NCI-H1048 (cell line): ENCODE measurements around the gene PSG11.
"Not testable (repeated sequence)": the region's sequence is repeated elsewhere in the genome, so short reads cannot be mapped to it uniquely, and the experiment has no call there.

Source experiments
- DNase-seq: peaks from one replicate; lab custom pipeline; 2025; lab: John Stamatoyannopoulos, UW

PSG11 gene

DNA sequence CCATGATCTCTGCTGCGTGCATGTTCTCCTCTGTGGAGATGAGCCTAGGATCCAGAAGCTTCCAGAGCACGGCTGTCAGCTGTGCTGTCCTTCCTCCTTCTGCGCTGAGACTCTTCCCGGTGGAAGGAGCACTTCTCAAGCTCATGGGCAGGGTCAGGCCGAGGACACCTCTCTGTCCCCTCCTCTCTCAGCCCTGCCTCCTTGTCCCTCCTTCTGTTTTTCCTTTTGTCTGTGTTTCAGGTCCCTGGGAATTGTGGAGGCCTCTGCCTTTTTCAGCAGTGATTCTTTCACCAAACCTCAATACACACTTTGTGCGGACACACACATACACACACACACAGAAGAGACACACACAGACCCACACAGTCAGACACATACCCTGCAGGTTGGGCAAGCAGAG is at the start of gene PSG11:
Gene PSG11, minus strand, starts transcription at position 101 of the 400 bp plus-strand sequence. Its CDS starts 97 bp downstream, at position 4.
- DNase-seq, result not testable (repeated sequence)

DNA sequence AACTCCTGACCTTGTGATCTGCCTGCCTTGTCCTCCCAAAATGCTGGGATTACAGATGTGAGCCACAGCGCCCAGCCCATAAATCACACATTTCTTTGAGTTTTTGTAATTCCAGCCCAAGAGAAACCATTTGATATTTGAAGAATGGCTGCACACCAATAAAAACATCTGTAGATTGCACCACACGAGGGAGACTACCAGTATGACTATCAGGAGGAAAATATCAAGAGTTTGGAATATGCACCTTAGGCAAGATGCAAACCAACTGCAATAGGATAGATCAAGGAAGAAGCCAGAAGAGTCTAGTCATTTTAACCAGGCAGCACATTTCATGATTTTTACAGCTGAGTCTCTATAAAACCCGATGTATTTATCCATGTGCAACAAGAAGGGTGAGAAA is 36.1 kb upstream of the PSG11 start:
- DNase-seq, result not testable (repeated sequence)

DNA sequence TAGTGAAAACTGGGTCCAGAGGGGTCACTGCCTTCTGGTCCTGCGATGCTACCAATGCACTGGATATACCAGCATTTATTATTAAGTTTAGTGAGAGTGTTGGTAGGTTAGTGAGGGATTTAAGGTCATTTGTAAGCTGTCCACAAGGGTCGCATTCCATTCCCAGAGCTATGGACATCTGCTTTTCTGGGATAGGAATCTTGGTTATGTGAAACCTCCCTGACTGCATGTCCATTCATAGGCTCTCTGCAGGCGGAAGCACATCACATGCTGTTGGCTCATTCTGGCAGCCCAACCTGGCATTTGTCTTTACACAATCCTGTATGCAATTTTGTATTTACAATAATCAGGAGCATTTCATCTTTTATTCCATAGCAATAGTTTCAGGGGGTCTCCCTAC is 35.1 kb upstream of the PSG11 start:
- DNase-seq, result not testable (repeated sequence)

DNA sequence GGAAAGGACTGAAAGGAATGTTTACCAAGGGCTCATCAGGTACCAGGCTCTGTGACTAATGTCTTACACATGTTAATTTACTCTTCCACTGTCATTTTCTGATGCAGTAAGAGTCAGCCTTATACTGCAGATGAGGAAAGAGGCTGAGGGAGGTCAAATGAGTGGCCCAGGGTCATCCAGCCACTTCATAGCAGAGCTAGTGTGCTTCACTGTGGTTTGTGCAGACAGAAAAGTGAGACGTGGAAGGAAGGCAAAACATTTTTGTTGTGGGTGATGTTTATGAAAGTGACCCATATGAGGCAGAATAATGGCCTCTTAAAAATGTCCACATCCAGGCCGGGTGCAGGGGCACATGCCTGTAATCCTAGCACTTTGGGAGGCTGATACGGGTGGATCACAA is 34.0 kb upstream of the PSG11 start:
- DNase-seq, result not testable (repeated sequence)

DNA sequence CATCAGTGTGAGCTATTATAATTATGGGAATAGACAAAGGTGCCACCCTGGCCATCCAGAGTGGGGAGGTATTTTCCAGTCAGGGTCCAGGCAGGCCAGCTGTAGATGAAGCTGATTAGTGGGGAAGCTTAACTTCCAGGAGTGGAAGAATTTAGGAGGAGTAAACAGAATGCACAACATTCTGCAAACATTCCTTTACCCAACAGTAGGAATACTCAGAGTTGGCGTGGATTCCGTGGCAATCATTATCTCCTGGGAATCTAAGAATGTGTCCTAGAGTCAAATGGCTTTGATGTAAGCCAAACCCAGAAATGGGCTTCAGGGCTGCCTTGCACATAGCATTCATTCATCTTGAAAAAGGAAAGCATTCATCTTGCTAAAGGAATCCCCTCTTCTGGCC is 33.2 kb upstream of the PSG11 start:
- DNase-seq, result not testable (repeated sequence)

DNA sequence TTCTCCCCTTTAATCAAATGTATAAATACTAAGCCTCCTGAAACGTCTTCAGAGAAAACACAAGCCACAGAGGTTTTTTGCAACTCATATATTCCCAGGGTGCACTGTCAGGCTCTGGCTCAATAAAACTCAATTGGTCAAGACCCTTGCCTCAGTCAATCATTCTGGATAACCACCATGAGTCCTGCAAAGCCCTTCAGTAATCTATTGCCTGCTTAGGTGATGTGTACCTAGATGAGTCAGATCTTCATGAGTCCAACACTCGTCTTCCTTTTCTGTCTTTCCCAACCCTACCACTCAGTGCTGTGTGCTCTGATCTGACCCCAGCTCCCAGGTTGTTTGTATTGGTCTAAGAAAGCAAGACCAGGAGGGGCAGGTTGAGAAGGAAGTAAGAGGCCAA is 32.2 kb upstream of the PSG11 start:
- DNase-seq, result not testable (repeated sequence)

DNA sequence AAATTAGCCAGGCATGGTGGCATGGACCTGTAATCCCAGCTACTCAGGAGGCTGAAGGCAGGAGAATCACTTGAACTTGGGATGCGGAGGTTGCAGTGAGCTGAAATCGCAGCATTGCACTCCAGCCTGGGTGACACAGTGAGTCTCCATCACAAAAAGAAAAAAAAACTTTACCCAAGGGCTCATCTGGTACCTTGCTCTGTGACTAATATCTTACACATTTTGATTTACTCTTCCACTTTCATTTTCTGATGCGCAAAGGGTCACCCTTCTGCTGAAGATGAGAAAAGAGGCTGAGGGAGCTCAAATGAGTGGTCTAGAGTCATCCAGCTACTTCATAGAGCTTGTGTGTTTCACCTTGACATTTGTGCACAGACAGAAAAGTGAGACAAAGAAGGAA is 21.7 kb upstream of the PSG11 start:
- DNase-seq, result not testable (repeated sequence)

DNA sequence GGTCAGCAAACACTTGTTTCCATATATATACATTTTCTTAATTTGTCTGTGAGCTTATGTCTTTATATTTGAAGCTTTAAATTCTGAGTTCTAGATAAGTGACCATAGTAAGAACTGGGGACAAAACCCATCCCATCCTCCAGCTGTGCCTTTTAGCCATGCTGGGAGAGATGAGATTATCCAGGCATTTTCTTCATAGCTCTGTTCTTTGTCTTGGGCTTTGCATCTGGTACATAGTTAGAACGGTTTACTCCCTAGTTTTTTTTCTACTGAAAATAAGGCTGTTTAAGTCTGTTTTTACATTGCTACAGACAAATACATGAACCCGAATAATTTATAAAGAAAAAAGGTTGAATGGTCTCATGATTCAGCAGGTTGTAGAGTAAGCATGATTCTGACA is 20.3 kb upstream of the PSG11 start:
- not testable (repeated sequence) for DNase-seq

DNA sequence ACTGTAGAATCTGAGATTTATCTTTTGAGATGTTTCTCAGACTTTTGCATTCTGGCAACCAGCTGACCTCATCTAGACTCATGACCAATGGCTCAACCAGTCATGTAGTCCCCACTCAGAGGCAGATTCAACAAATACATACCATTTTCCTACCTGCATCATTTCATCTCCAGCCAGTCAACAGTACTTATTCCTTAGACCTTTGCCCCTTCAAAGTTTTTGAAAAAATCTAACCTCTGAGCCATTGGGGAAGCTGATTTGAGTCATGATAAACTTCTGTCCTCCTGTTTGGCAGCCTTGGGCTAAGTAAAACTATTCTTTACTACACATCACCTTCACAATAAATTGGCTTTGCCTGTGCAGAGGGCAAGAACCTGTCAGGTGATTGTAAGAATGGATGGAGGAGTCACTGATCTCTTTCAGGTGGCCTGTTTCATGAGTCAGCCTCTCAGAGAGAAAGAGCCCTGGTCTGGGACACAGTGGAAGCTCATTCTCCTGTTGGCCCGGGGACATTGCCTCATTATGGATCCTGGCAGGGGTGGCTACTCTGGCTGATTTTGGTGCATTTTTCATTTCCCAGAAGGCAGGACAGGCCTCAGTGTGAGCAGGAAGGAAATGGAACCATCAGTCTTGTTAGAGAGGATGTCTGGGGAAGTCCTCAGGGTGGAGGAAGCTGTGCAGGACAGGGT is 17.4 kb upstream of the PSG11 start:
- not testable (repeated sequence) for DNase-seq

DNA sequence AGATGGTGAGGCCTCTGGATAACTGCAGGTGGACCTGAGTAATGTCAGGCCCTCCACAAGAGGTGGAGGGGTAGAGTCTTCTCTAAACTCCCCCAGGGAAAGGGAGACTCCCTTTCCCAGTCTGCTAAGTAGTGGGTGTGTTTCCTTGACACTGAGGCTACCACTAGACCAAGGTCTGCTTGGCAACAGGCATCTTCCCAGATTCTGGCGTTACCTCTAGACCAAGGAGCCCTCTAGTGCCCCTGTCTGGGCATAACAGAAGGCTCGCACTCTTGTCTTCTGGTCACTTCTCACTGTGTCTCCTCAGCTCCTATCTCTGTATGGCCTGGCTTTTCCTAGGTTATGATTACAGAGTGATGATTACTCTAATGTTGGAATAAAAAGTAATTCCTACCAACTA is 5.4 kb upstream of the PSG11 start:
- not testable (repeated sequence) for DNase-seq

DNA sequence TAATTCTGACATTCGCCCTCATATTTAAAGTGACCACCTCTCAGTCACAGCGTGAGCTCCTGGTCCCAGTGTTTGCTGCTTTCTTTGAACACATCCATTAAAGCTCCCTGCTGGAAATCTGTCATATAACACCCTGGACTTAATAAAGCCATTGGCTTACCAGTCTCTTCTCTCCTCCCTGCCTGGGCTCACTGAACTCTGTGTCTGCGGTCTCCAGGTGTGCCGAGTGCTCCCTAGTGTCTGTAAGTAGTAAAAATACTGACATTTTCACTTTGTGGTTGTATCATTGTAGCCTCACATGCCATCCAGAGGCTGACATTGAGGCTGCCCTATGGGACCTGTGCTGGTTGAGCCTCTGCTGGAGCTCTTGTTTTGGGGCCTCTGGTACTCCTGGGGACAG is 2.6 kb upstream of the PSG11 start:
- DNase-seq, result no peak

DNA sequence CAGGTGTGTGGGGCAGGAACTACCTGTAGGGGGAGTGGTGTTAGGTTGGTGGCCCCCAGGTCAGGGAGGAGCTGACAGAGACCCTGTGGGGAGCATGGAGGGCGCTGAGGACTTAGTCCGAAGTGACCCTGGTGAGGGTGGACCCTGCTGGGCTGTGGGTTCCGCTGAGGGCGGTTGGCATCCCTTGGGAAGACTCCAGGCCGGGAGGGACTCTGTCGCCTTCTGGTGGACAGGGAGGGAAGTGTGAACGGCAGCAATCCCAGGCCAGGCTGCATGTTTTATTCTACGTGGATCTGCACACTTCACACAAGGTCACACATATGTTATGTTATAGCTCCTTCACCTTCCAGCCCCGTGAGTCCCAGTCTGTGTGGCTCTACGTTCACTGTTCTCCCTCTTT is 1.7 kb upstream of the PSG11 start:
- not testable (repeated sequence) for DNase-seq

DNA sequence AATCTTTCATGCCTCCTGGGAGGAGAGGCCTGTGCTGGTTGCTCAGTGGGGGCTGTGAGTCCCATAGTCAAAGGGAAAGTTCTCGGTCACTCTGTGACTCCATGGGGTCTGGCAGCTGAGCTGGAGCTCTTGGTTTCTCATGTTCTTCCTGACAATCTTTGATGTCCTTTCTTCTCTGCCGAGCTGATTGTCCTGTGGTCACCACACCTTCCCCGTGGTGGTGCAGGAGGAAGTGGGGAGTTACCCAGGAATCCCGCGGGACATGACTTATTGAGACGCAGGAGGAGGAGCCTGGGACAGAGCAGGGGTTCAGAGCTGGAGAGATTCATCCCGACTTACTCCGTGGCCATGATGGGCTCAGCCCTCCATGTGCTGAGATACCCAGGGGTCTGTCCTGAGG is 792 bp upstream of the PSG11 start:
- not testable (repeated sequence) for DNase-seq

DNA sequence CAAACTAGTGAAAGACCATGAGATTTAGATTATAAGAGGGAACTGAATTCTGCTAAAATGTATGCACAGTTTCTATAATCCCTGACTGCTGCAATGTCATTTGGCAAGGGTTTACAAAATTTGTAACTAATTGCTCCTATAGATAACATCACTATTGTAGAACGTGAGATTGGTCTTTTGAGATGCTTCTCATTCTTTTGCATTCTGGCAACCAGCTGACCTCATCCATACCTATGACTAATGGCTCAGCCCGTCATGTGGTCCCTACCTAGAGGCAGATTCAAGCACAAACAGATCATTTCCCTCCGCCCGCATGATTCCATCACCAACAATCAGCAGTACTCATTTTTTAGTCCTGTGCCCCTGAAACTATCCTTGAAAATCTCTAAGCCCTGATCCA is 4.2 kb downstream of the PSG11 start:
- DNase-seq, result not testable (repeated sequence)

DNA sequence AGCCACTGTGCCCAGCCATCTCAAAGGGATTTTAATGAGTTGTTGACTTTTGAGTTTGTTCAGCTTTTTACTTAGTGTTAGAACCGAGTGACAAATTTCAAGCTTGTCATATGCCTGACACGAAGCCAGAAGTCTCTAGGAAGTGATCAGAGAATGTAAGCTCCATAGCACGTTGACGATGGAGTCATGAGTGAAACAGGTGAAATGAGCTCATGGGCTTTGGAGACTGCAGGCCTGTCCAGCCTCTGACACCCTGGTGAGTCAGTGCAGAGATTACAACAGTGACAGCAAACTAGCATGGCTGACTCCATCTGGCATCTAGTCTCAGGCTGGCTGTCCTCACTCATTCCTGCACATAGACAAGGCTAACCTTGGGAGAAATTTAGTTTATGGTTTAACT is 4.6 kb downstream of the PSG11 start:
- not testable (repeated sequence) for DNase-seq

DNA sequence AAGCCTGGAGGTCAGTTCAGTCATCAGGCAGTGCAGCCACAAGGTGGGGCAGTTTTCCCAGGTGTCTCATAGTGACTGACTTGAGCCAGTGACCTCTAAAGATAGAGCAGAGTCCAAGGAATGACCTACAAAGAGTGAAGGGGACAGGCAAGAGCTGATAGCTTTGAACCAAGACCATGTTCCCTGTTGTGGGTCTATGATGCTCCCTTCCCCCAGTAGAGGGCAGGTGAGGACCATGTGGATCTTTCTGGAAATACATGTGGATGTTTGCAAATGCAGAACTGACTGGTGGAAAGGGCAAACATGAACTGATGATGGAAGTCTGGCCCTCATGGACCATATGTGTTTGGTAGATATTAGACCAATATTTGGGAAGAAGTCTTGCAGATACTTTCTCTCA is 6.7 kb downstream of the PSG11 start:
- not testable (repeated sequence) for DNase-seq

DNA sequence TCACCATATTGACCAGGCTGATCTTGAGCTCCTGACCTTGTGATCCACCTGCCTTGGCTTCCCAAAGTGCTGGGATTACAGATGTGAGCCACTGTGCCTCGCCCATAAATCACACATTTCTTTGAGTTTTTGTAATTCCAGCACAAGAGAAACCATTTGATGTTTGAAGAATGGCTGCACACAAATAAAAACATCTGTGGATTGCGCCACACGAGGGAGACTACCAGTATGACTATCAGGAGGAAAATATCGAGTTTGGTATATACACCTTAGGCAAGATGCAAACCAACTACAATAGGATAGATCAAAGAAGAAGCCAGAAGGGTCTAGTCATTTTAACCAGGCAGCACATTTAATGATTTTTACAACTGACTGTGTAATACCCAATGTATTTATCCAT is 20.4 kb downstream of the PSG11 start:
- DNase-seq, result not testable (repeated sequence)

DNA sequence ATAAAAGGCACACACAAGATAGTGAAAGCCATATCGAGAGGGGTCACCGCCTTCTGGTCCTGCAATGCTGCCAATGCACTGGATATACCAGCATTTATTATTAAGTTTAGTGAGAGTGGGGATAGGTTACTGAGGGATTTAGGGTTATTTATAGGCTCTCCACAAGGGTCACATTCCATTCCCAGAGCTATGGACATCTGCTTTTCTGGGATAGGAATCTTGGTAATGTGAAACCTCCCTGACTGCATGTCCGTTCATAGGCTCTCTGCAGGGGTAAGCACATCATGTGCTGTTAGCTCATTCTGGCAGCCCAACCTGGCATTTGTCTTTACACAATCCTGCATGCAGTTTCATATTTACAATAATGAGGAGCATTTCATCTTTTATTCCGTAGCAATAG is 21.4 kb downstream of the PSG11 start:
- not testable (repeated sequence) for DNase-seq

DNA sequence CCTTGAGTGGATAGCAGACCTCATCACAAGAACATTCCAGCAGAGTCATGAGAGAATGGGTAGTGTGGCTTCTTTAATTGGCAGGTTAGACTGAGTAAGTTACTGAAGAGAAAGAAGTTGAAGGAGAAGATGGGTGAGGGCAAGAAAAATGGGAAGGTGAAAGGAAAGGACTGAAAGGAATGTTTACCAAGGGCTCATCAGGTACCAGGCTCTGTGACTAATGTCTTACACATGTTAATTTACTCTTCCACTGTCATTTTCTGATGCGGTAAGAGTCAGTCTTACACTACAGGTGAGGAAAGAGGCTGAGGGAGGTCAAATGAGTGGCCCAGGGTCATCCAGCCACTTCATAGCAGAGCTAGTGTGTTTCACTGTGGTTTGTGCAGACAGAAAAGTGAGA is 22.6 kb downstream of the PSG11 start:
- not testable (repeated sequence) for DNase-seq

DNA sequence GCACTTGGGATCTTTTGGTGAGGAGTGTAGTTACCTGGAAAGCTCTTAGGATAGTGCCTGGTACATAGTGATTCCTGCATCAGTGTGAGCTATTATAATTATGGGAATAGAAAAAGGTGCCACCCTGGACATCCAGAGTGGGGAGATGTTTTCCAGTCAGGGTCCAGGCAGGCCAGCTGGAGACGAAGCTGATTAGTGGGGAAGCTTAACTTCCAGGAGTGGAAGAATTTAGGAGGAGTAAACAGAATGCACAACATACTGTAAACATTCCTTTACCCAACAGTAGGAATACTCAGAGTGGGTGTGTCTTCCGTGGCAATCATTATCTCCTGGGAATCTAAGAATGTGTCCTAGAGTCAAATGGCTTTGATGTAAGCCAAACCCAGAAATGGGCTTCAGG is 23.3 kb downstream of the PSG11 start:
- not testable (repeated sequence) for DNase-seq

DNA sequence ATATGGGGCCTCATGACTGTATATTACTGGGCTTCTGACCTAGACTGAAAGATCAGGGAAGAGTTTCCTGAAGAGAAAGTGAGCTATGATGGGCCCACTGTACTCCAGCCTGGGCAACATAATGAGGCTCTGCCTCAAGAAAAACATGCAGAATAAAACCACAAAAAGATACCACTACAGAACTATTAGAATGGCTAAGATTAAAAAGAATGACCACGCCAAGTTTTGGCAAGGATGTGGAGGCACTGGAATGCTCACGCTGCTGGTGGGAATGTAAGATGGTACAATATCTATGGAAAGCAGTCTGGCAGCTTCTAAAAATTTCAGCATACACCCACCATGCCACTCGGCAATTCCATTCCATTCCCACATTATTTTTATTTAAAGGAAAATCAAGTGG is 30.1 kb downstream of the PSG11 start:
- DNase-seq, result not testable (repeated sequence)

DNA sequence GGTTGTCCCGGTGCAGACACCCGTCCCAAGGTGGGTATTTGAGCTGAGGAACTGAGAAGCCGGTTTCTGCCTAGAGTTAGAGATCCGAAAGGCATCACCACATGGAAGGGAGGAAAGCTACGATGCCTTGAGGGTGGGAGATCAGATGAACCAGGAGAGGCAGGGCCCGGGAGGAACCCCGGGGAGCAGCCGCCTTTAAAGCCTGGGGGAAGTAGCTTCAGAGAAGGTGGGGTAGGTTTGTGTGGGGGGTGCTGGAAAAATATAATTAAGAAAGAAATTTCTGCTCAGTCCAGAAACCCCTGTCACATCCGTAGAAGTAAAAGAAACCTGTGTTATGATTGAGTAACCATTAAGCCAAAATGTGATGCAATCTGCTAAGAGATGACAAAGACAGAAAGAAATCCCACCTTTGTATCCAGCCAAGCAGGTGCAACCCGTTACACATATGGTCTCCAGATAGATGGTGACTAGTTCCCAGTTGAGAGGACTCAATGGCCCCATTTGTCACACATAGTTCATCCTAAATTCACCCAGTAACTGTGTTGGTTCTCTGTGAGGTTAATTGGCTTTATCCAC is 34.2 kb downstream of the PSG11 start:
- DNase-seq, result not testable (repeated sequence)

DNA sequence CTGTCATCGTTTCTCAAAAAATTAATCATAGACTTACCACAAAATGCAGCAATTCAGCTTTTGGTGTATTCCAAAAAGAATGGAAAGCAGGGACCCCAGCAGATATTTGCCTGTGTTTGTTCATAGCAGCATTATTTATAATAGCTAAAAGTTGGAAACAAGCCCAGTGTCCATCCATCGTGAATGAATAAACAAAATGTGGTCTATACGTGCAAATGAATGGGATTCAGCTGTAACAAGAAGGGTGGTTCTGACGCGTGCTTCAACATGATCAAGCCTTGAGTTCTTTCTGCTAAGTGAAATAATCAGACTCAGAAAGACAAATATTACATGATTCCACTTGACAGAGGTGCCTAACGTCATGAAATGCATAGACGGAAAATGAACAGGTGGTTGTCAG is 36.4 kb downstream of the PSG11 start:
- DNase-seq, result peak; percentile 63

DNA sequence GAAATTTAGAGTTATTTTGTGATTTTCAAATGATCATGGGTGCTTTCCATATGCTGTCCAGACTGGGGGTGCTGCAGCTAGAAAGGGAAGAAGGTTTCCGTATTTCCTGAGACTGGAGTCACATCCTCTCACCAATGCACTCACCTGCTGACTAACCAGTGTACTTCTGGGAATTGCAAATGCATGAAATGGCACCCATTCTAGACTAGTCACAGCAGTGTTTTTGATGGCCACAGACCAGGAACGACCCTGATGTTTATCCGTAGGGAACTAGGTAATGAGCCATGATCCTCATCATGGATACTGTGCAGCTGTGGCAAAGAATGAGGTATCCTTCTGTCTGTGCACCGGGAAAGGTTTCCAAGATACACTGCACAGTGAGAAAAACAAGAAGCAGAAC is 37.1 kb downstream of the PSG11 start:
- not testable (repeated sequence) for DNase-seq
